Hematopoietic multipotent progenitor cell treated with erythropoietin and hydrocortisone succinate and interleukin-3 and kit ligand, for 8 days (in vitro differentiated cells): ENCODE data around the gene TM9SF4.
A peak's percentile ranks its signal among the peaks of the same experiment; 100 is the strongest.

ENCODE experiments used
- DNase-seq: peaks from one replicate; pipeline ENCODE4 v3.0.0-alpha.2; 2015

Gene TM9SF4

GRCh38 chr20:32109392-32110172 is at the start of gene TM9SF4:
Gene TM9SF4, plus strand, starts transcription at chr20:32109714. Its CDS starts 27 bp downstream, at chr20:32109741.
- peak; percentile 97 for DNase-seq

GRCh38 chr20:32062776-32063170 is 46.7 kb upstream of the TM9SF4 start:
- peak; percentile 19 for DNase-seq

GRCh38 chr20:32063695-32064094 is 45.8 kb upstream of the TM9SF4 start:
- DNase-seq, result no peak

- DNase-seq, result no peak
Measured at GRCh38 chr20:32064667-32065066, 44.8 kb upstream of the TM9SF4 start.

- no peak for DNase-seq
Measured at GRCh38 chr20:32067234-32067821, 42.2 kb upstream of the TM9SF4 start.

GRCh38 chr20:32068174-32068573 is 41.3 kb upstream of the TM9SF4 start:
- DNase-seq, result no peak

GRCh38 chr20:32069711-32070110 is 39.8 kb upstream of the TM9SF4 start:
- no peak for DNase-seq

GRCh38 chr20:32070282-32070681 is 39.2 kb upstream of the TM9SF4 start:
- DNase-seq, result no peak

GRCh38 chr20:32070690-32071213 is 38.8 kb upstream of the TM9SF4 start:
- no peak for DNase-seq

GRCh38 chr20:32071395-32072167 is 37.9 kb upstream of the TM9SF4 start:
- no peak for DNase-seq

GRCh38 chr20:32072168-32072750 is 37.3 kb upstream of the TM9SF4 start:
- no peak for DNase-seq

GRCh38 chr20:32075534-32075933 is 34.0 kb upstream of the TM9SF4 start:
- no peak for DNase-seq

- DNase-seq, result no peak
Measured at GRCh38 chr20:32077190-32077589, 32.3 kb upstream of the TM9SF4 start.

GRCh38 chr20:32078322-32078721 is 31.2 kb upstream of the TM9SF4 start:
- no peak for DNase-seq

GRCh38 chr20:32078791-32079190 is 30.7 kb upstream of the TM9SF4 start:
- no peak for DNase-seq

GRCh38 chr20:32079655-32080109 is 29.8 kb upstream of the TM9SF4 start:
- no peak for DNase-seq

- no peak for DNase-seq
Measured at GRCh38 chr20:32080783-32081182, 28.7 kb upstream of the TM9SF4 start.

GRCh38 chr20:32083469-32083868 is 26.0 kb upstream of the TM9SF4 start:
- no peak for DNase-seq

GRCh38 chr20:32087070-32087469 is 22.4 kb upstream of the TM9SF4 start:
- DNase-seq, result no peak

- DNase-seq, result no peak
Measured at GRCh38 chr20:32088759-32089158, 20.8 kb upstream of the TM9SF4 start.

GRCh38 chr20:32089637-32090362 is 19.7 kb upstream of the TM9SF4 start:
- no peak for DNase-seq

- DNase-seq, result peak; percentile 76
Measured at GRCh38 chr20:32091888-32092346, 17.6 kb upstream of the TM9SF4 start.
